K562 (cell line): ENCODE results near the gene AGAP1. TPM values are rescaled to one million over a fixed set of nuclear protein-coding genes. Genes with fewer than 3 reads are reported as not detected.

Experiments
- ATAC-seq: fragments of 200-7000 bp; cut with Tn5 transposase; 3 replicates; pipeline ENCODE4 v1.9.1; 2020; ENCODE audit warnings: moderate library complexity
- BruUV-seq: library from RNA; stranded (reverse); fragments of 400-500 nt; replicated peaks from 2 replicates; lab custom pipeline; 2021; lab: Mats Ljungman, UMichigan
- CTCF ChIA-PET: fragments of 300-600 bp; formaldehyde crosslinking; extraction: SDS; loops from one replicate; lab custom pipeline; 2021; ENCODE audit warnings: low intra/inter-chr PET ratio; lab: Yijun Ruan, JAX
- POLR2A ChIA-PET: fragments of 300-600, 350-650 bp; sonication (Branson Sonifier 250); formaldehyde crosslinking; extraction: SDS; loops from one replicate; lab custom pipeline; 2021; ENCODE audit warnings: antibody characterized with exemption, inconsistent platforms; lab: Yijun Ruan, JAX
- DNase-seq, 4 experiments: peaks; one replicate each; pipeline versions ENCODE4 v3.0.0 to v3.0.0-alpha.2; 2011 to 2018; ENCODE audit warnings: low spot score in 3 of 4, mixed read lengths in 3 of 4; ENCODE audit errors: extremely low read depth in 1 of 4
- FAIRE-seq: peaks from 2 replicates; lab custom pipeline; 2011; peaks lifted over from hg19 to GRCh38; lab: Jason Lieb, UNC
- H2AFZ ChIP-seq: 2 replicates; pipeline ENCODE4 v1.6.0; 2011; ENCODE audit warnings: low read depth, low read length, control low read depth, inconsistent platforms
- H3K27ac ChIP-seq: fragments of 200-600 bp; 3 replicates; pipeline ENCODE4 v1.8.0; 2011; ENCODE audit warnings: low read depth, mild to moderate bottlenecking, control low read depth, inconsistent platforms, low read length, moderate library complexity, mixed read lengths; ENCODE audit errors: extremely low read depth
- H3K27me3 ChIP-seq, 2 experiments: fragments of 300-600 bp in 1 of 2; 2 replicates in 1 of 2; 3 replicates in 1 of 2; pipeline versions ENCODE4 v1.6.0 to v1.8.0; 2011; ENCODE audit warnings: inconsistent platforms in 2 of 2, low read length in 2 of 2, mild to moderate bottlenecking in 1 of 2, mixed read lengths in 1 of 2, moderate library complexity in 1 of 2; ENCODE audit not compliant: control insufficient read depth in 2 of 2, insufficient read depth in 2 of 2
- H3K36me3 ChIP-seq: fragments of 300-600 bp; 3 replicates; pipeline ENCODE4 v1.8.0; 2011; ENCODE audit warnings: mild to moderate bottlenecking, low read length, inconsistent platforms; ENCODE audit not compliant: control insufficient read depth, insufficient read depth
- H3K4me1 ChIP-seq, 2 experiments: fragments of 200-600 bp in 1 of 2; replicated peaks in 1 of 2; 2 replicates in 1 of 2; 3 replicates in 1 of 2; pipeline versions ENCODE4 v1.5.1 to v1.8.0; 2011; ENCODE audit warnings: inconsistent platforms in 2 of 2, low read length in 2 of 2, mild to moderate bottlenecking in 1 of 2, mixed read lengths in 1 of 2, moderate library complexity in 1 of 2; ENCODE audit not compliant: control insufficient read depth in 2 of 2, insufficient read depth in 2 of 2
- H3K4me2 ChIP-seq: 2 replicates; pipeline ENCODE4 v1.6.1; 2011; ENCODE audit warnings: low read length, control low read depth, inconsistent platforms, mixed read lengths; ENCODE audit not compliant: insufficient read depth
- H3K4me3 ChIP-seq: fragments of 200-600 bp; sonication (generic), shearing (Covaris generic); 2 replicates; pipeline ENCODE4 v1.5.1; 2016; ENCODE audit warnings: control low read depth, inconsistent platforms
- H3K79me2 ChIP-seq: fragments of 200-600 bp; 3 replicates; pipeline ENCODE4 v1.8.0; 2011; ENCODE audit warnings: low read length, inconsistent platforms; ENCODE audit not compliant: control insufficient read depth, insufficient read depth
- H3K9ac ChIP-seq, 2 experiments: 2 replicates each; pipeline versions ENCODE4 v1.6.0 to v1.6.1; 2011; ENCODE audit warnings: low read depth in 2 of 2, low read length in 2 of 2, control low read depth in 1 of 2, inconsistent platforms in 1 of 2, mild to moderate bottlenecking in 1 of 2, mixed read lengths in 1 of 2; ENCODE audit not compliant: insufficient read depth in 1 of 2
- H3K9me1 ChIP-seq: one replicate; pipeline ENCODE4 v1.6.0; 2011; ENCODE audit warnings: inconsistent platforms, mild to moderate bottlenecking, low read length, moderate library complexity; ENCODE audit not compliant: control insufficient read depth, insufficient read depth
- H3K9me3 ChIP-seq: replicated peaks from 2 replicates; pipeline ENCODE4 v1.5.1; 2011; ENCODE audit warnings: low read depth, low read length, inconsistent platforms; ENCODE audit not compliant: control insufficient read depth, insufficient read depth
- H4K20me1 ChIP-seq: replicated peaks from 2 replicates; pipeline ENCODE4 v1.6.1; 2011; ENCODE audit warnings: low read length, inconsistent platforms, mixed read lengths; ENCODE audit not compliant: control insufficient read depth, insufficient read depth
- CEBPB ChIP-seq: fragments of 450-650 bp; IDR thresholded peaks from 2 replicates; pipeline ENCODE4 v1.6.1; 2016; ENCODE audit warnings: missing genetic modification characterization, missing compliant biosample characterization
- CEBPG ChIP-seq, 3 experiments: fragments of 200-800 bp in 1 of 3; sonication (Bioruptor generic) in 1 of 3; sonication (generic) in 1 of 3; formaldehyde crosslinking in 1 of 3; IDR thresholded peaks in 2 of 3; conservative IDR thresholded peaks in 1 of 3; 2 replicates each; pipeline versions ENCODE4 v1.6.1 to v1.8.0; 2016 to 2022; ENCODE audit warnings: missing compliant biosample characterization in 2 of 3, missing genetic modification characterization in 2 of 3, mild to moderate bottlenecking in 1 of 3, missing genetic modification reagents in 1 of 3
- SAP30 ChIP-seq: fragments of 200-600 bp; sonication (generic); IDR thresholded peaks from 2 replicates; pipeline ENCODE4 v1.6.1; 2012; ENCODE audit warnings: borderline replicate concordance, low read depth, mild to moderate bottlenecking, moderate library complexity, low read length, control low read depth, inconsistent platforms; ENCODE audit not compliant: insufficient read depth, poor library complexity, severe bottlenecking
- ZNF311 ChIP-seq: fragments of 250-450 bp; sonication (Bioruptor Pico); IDR thresholded peaks from 2 replicates; pipeline ENCODE4 v1.4.0; 2020; ENCODE audit warnings: mild to moderate bottlenecking, moderate library complexity
- ZNF384 ChIP-seq: IDR thresholded peaks from 2 replicates; pipeline ENCODE4 v1.6.1; 2012; ENCODE audit warnings: low read depth, low read length, improper control_type of control experiment
- whole genome bisulfite sequencing: fragments of 100-300 bp; shearing (Covaris generic); methylation state at CpG from one replicate; pipeline ENCODE4 v1.1.6; 2016; ENCODE audit warnings: low coverage, mixed read lengths; ENCODE audit not compliant: insufficient coverage; ENCODE audit errors: missing lambda C conversion rate; 5-methylcytosine and 5-hydroxymethylcytosine counted together
- in situ Hi-C: fragments of 300-500 bp; cut with MboI; formaldehyde crosslinking; loops from 4 replicates; pipeline ENCODE4 v1.15.0; 2018; ENCODE audit warnings: inconsistent platforms, mixed read lengths
- intact Hi-C: fragments of 100-400 bp; cut with micrococcal nuclease; formaldehyde crosslinking; loops from 2 replicates; pipeline ENCODE4 v1.14.2; 2022
- polyA plus RNA-seq, 8 experiments: library from polyadenylated mRNA; depleted of rRNA in 4 of 8; stranded (reverse) in 5 of 8; unstranded in 3 of 8; fragments of >200 nt; fragmentation: Nextera tagmentation in 2 of 8; fragmentation: Illumina TruSeq in 1 of 8; extraction: Ambion mirVana in 2 of 8; extraction: Trizol in 1 of 8; gene quantifications; 2 replicates each; pipeline versions ENCODE4 v1.2.1 to v1.2.3, GENCODE V29; 2011 to 2014; ENCODE audit warnings: inconsistent platforms in 1 of 8, missing spikeins in 1 of 8
- total RNA-seq, 7 experiments: library from RNA; depleted of rRNA in 6 of 7; stranded (reverse); fragments of >200 nt in 6 of 7; fragmentation: Illumina TruSeq in 2 of 7; extraction: Trizol in 2 of 7; gene quantifications; 2 replicates each; pipeline versions ENCODE4 v1.2.1 to v1.2.3, GENCODE V29; 2011 to 2021; ENCODE audit warnings: low replicate concordance in 1 of 7
- TF ChIP-seq, protein P1 (sequence below), 2 experiments: fragments of 450-650 bp in 1 of 2; sonication (generic) in 1 of 2; formaldehyde crosslinking in 1 of 2; IDR thresholded peaks in 1 of 2; conservative IDR thresholded peaks in 1 of 2; 2 replicates each; pipeline versions ENCODE4 v1.6.1 to v1.8.1; 2016 to 2023; ENCODE audit warnings: mild to moderate bottlenecking in 2 of 2, moderate library complexity in 2 of 2, inconsistent platforms in 1 of 2, missing genetic modification reagents in 1 of 2

The AGAP1 gene
- total and polyA plus RNA-seq, 9 of the 15 experiments (the other 6 are each of a cell fraction or from before 2014, with no cell fraction given) = 1.3 to 24.0 (median 10.6) TPM

DNA sequence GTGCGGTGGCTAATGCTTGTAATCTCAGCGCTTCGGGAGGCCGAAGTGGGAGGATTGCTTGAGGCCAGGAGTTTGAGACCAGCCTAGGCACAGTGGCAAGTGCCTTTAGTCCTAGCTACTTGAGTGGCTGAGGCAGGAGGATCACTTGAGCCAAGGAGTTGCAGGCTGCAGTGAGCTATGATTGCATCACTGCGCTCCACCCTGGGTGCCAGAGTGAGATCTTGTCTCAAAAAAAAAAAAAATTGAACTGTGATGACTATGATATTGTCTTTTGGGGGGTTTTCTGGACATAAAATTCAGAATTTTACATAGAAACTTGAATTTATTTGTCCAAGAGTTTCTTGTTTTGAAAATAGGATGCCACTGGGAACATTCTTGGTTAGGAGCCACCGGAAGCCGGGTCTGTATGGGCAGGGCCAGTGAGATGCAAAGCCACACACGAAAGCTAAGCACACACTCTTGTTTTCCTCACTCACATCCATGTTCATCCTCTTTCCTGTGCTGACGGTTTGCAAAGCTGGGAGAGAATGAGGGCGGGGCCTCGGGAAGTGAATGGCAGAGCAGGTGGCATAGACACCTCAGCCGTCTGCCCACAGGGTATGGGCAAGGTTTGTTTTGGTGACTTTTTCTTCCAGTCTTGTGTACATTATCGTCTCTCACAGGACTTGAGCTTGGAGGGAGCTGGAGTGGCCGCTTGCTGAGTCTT, 12.6 kb downstream of the AGAP1 start:
- peaks cover 97% of the 10 kb centered on the region for H3K79me2 ChIP-seq
- FAIRE-seq (no peak), ATAC-seq (no peak), DNase-seq (no peak)
- peaks cover 11% of the 10 kb centered on the region for H3K9me1 ChIP-seq
- ChIA-PET POLR2A (interaction anchor here (0.5 to 1.4 kb wide), 3 partner anchors 9 to 37 kb away, joined by 3 to 4 read pairs (median 3); partner anchors contain the start of gene AGAP1), CTCF (no interaction called here)
- no TSS peak for BruUV-seq
- H3K27me3 ChIP-seq = no peaks in the 10 kb centered on the region
- no peak overlapping the region for H3K4me3 ChIP-seq
- H3K36me3 ChIP-seq = no peaks in the 10 kb centered on the region
- intact Hi-C loops (no loop called here), in situ Hi-C loops (no loop called here)
- TF ChIP-seq CEBPG (CRISPR knock-in tag; IDR thresholded peaks at IDR 0.05) (no peak), CEBPG (tag; conservative IDR thresholded peaks at IDR 0.05 in 1 of 2, IDR thresholded peaks at IDR 0.05 in 1 of 2) (peak; percentile 42 to 58), ZNF384 (0 out of 2 replicates have a peak, but pooled peaks have one; percentile 55), ZNF311 (CRISPR knock-in tag) (no peak), CEBPB (tag) (peak; percentile 64; the same call in 1 of the 2 replicates), SAP30 (no peak)
- TF ChIP-seq, protein P1, sequence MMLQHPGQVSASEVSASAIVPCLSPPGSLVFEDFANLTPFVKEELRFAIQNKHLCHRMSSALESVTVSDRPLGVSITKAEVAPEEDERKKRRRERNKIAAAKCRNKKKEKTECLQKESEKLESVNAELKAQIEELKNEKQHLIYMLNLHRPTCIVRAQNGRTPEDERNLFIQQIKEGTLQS (IDR thresholded peaks at IDR 0.05) = peak; percentile 75
- TF ChIP-seq, protein P1 (CRISPR knock-in tag; conservative IDR thresholded peaks at IDR 0.05) = no peak
- 78% methylated on average over 13 of the region's 14 CpGs for WGBS
- peaks cover 29 to 44% of the 10 kb centered on the region in 2 experiments; a peak in 4 of 5 replicates for H3K4me1 ChIP-seq
- no peak overlapping the region for H3K4me2 ChIP-seq
- no peaks in the 10 kb centered on the region for H3K9me3 ChIP-seq
- H2AFZ ChIP-seq = no peak overlapping the region
- H4K20me1 ChIP-seq = peaks cover 62% of the 10 kb centered on the region
- peak overlapping the region in 1 of 2 experiments; percentile 74; a peak in 2 of 4 replicates for H3K9ac ChIP-seq
- no peak overlapping the region for H3K27ac ChIP-seq
